Spleen (tissue), 7 donors: Measurements from ENCODE around the gene ECHDC3.

Source experiments
- POLR2AphosphoS5 ChIP-seq, 3 donors: sonication (generic); formaldehyde crosslinking; IDR thresholded peaks; one replicate each; pipeline ENCODE4 v1.5.1; 2017; ENCODE audit warnings: antibody characterized with exemption in 3 of 3
- TF ChIP-seq, protein P1 (sequence below), 11 experiments: fragments of 200-600 bp in 7 of 11; fragments of 450-650 bp in 4 of 11; sonication (generic) in 4 of 11; IDR thresholded peaks in 8 of 11; conservative IDR thresholded peaks in 3 of 11; 1 replicate in 7 of 11; 2 replicates in 4 of 11; pipeline versions ENCODE4 v1.4.0 to v1.8.0; 2016 to 2021; ENCODE audit warnings: antibody characterized with exemption in 11 of 11, inconsistent platforms in 4 of 11, mild to moderate bottlenecking in 1 of 11
- donor health status: DM: no; HTN: no; CAD: no; lungs with moderate emphysema.
- donor health status: DM: no; HTN: no; CAD: no.
- donor health status: DM: no; HTN: no; CAD: no.

DNA sequence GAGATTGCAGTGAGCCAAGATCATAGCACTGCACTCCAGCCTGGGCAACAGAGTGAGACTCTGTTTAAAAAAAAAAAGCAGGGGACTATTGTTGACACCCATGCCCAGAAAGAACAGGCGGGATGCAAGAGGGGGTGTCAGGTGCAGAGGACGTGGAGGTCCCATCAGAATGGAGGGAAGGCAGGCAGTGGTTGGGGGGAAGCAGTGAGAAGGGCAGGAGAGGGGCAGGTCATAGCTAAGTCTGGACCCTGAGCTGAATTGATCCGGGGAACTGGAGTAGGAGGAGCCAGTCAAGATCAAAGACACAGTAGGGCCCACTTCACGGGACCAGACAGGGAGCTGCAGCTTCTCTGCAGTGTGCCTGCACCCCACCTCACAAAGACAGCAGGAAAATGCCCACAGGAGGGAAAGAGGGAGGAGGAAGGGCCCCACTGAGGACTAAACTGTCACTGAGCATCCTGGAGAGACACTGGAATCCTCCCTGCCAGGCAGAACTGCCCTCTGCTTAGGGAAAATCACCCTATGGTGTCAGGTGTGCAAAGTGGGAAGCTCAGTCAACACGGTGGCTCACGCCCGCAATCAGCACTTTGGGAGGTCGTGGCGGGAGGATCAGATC is 27.3 kb upstream of the ECHDC3 start:
- TF ChIP-seq, protein P1, sequence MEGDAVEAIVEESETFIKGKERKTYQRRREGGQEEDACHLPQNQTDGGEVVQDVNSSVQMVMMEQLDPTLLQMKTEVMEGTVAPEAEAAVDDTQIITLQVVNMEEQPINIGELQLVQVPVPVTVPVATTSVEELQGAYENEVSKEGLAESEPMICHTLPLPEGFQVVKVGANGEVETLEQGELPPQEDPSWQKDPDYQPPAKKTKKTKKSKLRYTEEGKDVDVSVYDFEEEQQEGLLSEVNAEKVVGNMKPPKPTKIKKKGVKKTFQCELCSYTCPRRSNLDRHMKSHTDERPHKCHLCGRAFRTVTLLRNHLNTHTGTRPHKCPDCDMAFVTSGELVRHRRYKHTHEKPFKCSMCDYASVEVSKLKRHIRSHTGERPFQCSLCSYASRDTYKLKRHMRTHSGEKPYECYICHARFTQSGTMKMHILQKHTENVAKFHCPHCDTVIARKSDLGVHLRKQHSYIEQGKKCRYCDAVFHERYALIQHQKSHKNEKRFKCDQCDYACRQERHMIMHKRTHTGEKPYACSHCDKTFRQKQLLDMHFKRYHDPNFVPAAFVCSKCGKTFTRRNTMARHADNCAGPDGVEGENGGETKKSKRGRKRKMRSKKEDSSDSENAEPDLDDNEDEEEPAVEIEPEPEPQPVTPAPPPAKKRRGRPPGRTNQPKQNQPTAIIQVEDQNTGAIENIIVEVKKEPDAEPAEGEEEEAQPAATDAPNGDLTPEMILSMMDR (IDR thresholded peaks at IDR 0.05 in 8 of 11, conservative IDR thresholded peaks at IDR 0.05 in 3 of 11) = no peak
- TF ChIP-seq POLR2AphosphoS5 (IDR thresholded peaks at IDR 0.05) = no peak
